Keratinocyte (primary cell): ENCODE results near the gene UNKL. TPM values are rescaled to one million over a fixed set of nuclear protein-coding genes. Genes with fewer than 3 reads are reported as not detected.

Source experiments
- DNase-seq: peaks from one replicate; pipeline ENCODE4 v3.0.0-alpha.2; 2011; ENCODE audit warnings: low read depth, missing footprints, low spot score
- FAIRE-seq: peaks from 2 replicates; lab custom pipeline; 2011; peaks lifted over from hg19 to GRCh38; lab: Jason Lieb, UNC
- H2AFZ ChIP-seq: 2 replicates; pipeline ENCODE4 v1.6.0; 2012; ENCODE audit warnings: low read length, control low read depth, inconsistent platforms; ENCODE audit not compliant: control insufficient read depth
- H3K27ac ChIP-seq: 2 replicates; pipeline ENCODE4 v1.5.1; 2011; ENCODE audit warnings: low read length; ENCODE audit not compliant: control insufficient read depth, insufficient read depth
- H3K27me3 ChIP-seq: 3 replicates; pipeline ENCODE4 v1.6.0; 2011; ENCODE audit warnings: low read length; ENCODE audit not compliant: control insufficient read depth, insufficient read depth; ENCODE audit errors: extremely low read depth
- H3K36me3 ChIP-seq, 2 experiments: 2 replicates in 1 of 2; 3 replicates in 1 of 2; pipeline ENCODE4 v1.5.1; 2011; ENCODE audit warnings: low read length in 2 of 2, mild to moderate bottlenecking in 1 of 2; ENCODE audit not compliant: control insufficient read depth in 2 of 2, insufficient read depth in 2 of 2; ENCODE audit errors: extremely low read depth in 1 of 2
- H3K4me1 ChIP-seq: 3 replicates; pipeline ENCODE4 v1.5.1; 2011; ENCODE audit warnings: low read length; ENCODE audit not compliant: control insufficient read depth, insufficient read depth; ENCODE audit errors: extremely low read depth
- H3K4me2 ChIP-seq: 3 replicates; pipeline ENCODE4 v1.6.0; 2011; ENCODE audit warnings: low read depth, low read length; ENCODE audit not compliant: control insufficient read depth, insufficient read depth; ENCODE audit errors: extremely low read depth
- H3K4me3 ChIP-seq, 3 experiments: fragments of 200-600 bp in 1 of 3; sonication (generic) in 1 of 3; 2 replicates in 2 of 3; 3 replicates in 1 of 3; pipeline ENCODE4 v1.5.1; 2011 to 2016; ENCODE audit warnings: low read length in 3 of 3, mild to moderate bottlenecking in 3 of 3, control low read depth in 2 of 3, inconsistent platforms in 1 of 3, low read depth in 1 of 3, mixed read lengths in 1 of 3, mixed run types in 1 of 3, moderate library complexity in 1 of 3; ENCODE audit not compliant: control insufficient read depth in 2 of 3, insufficient read depth in 2 of 3; ENCODE audit errors: extremely low read depth in 1 of 3
- H3K79me2 ChIP-seq: 2 replicates; pipeline ENCODE4 v1.6.0; 2012; ENCODE audit warnings: low read length; ENCODE audit not compliant: control insufficient read depth, insufficient read depth
- H3K9ac ChIP-seq: 3 replicates; pipeline ENCODE4 v1.6.0; 2011; ENCODE audit warnings: low read length; ENCODE audit not compliant: control insufficient read depth, insufficient read depth; ENCODE audit errors: extremely low read depth
- H3K9me1 ChIP-seq: 3 replicates; pipeline ENCODE4 v1.6.0; 2011; ENCODE audit warnings: low read length; ENCODE audit not compliant: control insufficient read depth, insufficient read depth; ENCODE audit errors: extremely low read depth
- H3K9me3 ChIP-seq: 2 replicates; pipeline ENCODE4 v1.5.1; 2012; ENCODE audit warnings: low read depth, low read length; ENCODE audit not compliant: control insufficient read depth
- H4K20me1 ChIP-seq: 3 replicates; pipeline ENCODE4 v1.6.0; 2011; ENCODE audit warnings: low read length; ENCODE audit not compliant: control insufficient read depth, insufficient read depth; ENCODE audit errors: extremely low read depth
- EZH2 ChIP-seq: IDR thresholded peaks from one replicate; pipeline ENCODE4 v1.6.1; 2012; ENCODE audit warnings: inconsistent platforms, mild to moderate bottlenecking, low read length, moderate library complexity
- dilution Hi-C: fragments of 300-500 bp; cut with MboI; formaldehyde crosslinking; loops from one replicate; pipeline ENCODE4 v1.7.0; 2020; ENCODE audit warnings: low sequenced_read_pairs; ENCODE audit not compliant: extremely low pct_ligation_motif_present
- polyA plus RNA-seq, 5 experiments: library from polyadenylated mRNA; depleted of rRNA in 3 of 5; stranded (reverse) in 3 of 5; stranded (forward) in 1 of 5; unstranded in 1 of 5; fragments of >200 nt; gene quantifications; 1 replicate in 1 of 5; 2 replicates in 3 of 5; 3 replicates in 1 of 5; pipeline versions ENCODE4 v1.2.1 to v1.2.3, GENCODE V29; 2011 to 2012; ENCODE audit warnings: missing spikeins in 2 of 5, low read depth in 1 of 5, low replicate concordance in 1 of 5
- TF ChIP-seq, protein P1 (sequence below), 3 experiments: IDR thresholded peaks in 1 of 3; conservative IDR thresholded peaks in 1 of 3; optimal IDR thresholded peaks in 1 of 3; 2 replicates in 2 of 3; 3 replicates in 1 of 3; pipeline versions ENCODE3 to v1.5.1; 2011; ENCODE audit warnings: low read length in 3 of 3, mild to moderate bottlenecking in 3 of 3, moderate library complexity in 2 of 3, control low read depth in 1 of 3, inconsistent platforms in 1 of 3; ENCODE audit not compliant: insufficient read depth in 2 of 3; ENCODE audit errors: extremely low read depth in 1 of 3

The UNKL gene
- polyA plus RNA-seq, 1 donor (not counting 4 experiments of a cell fraction or from before 2014, with no cell fraction given): 2.3 TPM

DNA sequence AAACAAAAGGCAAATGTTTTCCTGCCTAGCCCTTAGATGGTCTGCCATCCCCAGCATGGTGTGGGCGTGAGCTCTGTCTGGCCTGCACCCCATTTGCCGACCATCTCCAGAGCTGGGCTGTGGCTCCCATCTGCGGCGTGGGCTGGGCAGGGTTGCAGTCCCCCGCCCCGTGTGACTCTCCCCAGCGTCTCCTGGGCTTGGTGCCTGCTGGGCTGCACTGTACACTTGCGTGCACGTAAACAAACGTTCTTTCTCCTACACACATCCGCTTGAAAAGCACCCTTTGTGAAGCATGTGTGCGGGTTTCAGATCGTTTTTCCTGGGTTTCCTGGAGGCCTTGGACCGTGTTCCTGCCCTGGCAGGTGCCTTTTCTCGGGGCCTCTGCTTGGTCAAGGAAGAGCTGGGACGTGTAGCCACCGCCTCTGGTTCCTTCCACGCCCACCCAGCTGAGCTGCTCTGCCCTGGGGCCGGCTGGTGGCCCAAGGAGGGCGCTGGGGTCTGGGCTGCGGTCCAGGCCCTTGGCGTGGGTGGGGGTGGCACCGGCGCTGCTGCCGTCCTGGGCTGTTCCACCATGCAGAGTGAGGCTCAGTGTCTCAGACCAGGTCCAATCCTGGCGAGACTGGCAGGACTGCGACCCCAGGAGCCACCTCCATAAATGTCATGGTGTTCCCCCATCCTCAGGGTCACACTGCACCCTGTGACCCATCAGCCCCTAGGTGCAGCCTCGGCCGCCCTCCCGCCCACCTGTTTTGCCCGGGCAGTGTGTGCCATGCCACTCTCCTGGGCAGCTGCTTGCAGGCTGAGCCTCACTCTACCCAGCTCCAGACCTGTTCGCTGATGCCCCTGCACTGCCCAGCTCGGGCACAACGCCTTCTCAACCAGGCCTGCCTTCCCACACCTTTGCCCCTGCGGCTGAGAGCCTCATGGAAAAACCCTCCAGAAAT lies 90.9 kb downstream of the UNKL start:
- Histone ChIP-seq H3K36me3 (peaks cover 25 to 27% of the 10 kb centered on the region in 2 experiments), H3K27ac (no peak overlapping the region), H4K20me1 (peaks cover 3% of the 10 kb centered on the region)

DNA sequence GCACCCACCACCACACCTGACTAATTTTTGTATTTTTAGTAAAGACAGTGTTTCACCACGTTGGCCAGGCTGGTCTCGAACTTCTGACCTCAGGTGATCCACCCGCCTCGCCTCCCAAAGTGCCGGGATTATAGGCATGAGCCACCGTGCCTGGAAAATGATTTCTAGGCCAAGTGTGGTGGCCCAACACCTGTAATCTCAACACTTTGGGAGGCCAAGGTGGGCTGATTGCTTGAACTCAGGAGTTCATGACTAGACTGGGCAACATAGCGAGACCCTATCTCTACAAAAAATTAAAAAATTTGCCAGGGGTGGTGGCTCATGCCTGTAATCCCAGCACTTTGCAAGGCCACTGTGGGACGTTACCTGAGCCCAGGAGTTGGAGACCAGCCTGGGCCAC lies 92.1 kb downstream of the UNKL start:
- no peaks in the 10 kb centered on the region for H3K9me1 ChIP-seq
- no peaks in the 10 kb centered on the region for H3K9me3 ChIP-seq
- dilution Hi-C loops: no loop called here
- TF ChIP-seq, protein P1, sequence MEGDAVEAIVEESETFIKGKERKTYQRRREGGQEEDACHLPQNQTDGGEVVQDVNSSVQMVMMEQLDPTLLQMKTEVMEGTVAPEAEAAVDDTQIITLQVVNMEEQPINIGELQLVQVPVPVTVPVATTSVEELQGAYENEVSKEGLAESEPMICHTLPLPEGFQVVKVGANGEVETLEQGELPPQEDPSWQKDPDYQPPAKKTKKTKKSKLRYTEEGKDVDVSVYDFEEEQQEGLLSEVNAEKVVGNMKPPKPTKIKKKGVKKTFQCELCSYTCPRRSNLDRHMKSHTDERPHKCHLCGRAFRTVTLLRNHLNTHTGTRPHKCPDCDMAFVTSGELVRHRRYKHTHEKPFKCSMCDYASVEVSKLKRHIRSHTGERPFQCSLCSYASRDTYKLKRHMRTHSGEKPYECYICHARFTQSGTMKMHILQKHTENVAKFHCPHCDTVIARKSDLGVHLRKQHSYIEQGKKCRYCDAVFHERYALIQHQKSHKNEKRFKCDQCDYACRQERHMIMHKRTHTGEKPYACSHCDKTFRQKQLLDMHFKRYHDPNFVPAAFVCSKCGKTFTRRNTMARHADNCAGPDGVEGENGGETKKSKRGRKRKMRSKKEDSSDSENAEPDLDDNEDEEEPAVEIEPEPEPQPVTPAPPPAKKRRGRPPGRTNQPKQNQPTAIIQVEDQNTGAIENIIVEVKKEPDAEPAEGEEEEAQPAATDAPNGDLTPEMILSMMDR (optimal IDR thresholded peaks at IDR 0.05 in 1 of 3, IDR thresholded peaks at IDR 0.05 in 1 of 3, conservative IDR thresholded peaks at IDR 0.05 in 1 of 3; ENCODE audit: extremely low read depth in 1 of 3, insufficient read depth in 2 of 3, low read length in 3 of 3): no peak
- no peak for TF ChIP-seq EZH2
- H3K4me2 ChIP-seq: no peak overlapping the region
- H4K20me1 ChIP-seq: peaks cover 3% of the 10 kb centered on the region
- FAIRE-seq (no peak), DNase-seq (no peak)
- no peak overlapping the region for H3K27ac ChIP-seq
- no peak overlapping the region for H3K4me3 ChIP-seq
- H3K27me3 ChIP-seq: no peaks in the 10 kb centered on the region
- H3K9ac ChIP-seq: no peak overlapping the region
- H2AFZ ChIP-seq: no peak overlapping the region
- peaks cover 26% of the 10 kb centered on the region for H3K79me2 ChIP-seq
- no peaks in the 10 kb centered on the region for H3K4me1 ChIP-seq
- H3K36me3 ChIP-seq: peaks cover 33 to 35% of the 10 kb centered on the region in 2 experiments

More for the DNA sequence above, 90.9 kb downstream of the UNKL start:
- no peak for FAIRE-seq
- TF ChIP-seq, protein P1 (optimal IDR thresholded peaks at IDR 0.05 in 1 of 3, IDR thresholded peaks at IDR 0.05 in 1 of 3, conservative IDR thresholded peaks at IDR 0.05 in 1 of 3; ENCODE audit: extremely low read depth in 1 of 3, insufficient read depth in 2 of 3, low read length in 3 of 3): no peak
- TF ChIP-seq EZH2: no peak
- H3K9me3 ChIP-seq: no peaks in the 10 kb centered on the region
- H3K9ac ChIP-seq: no peak overlapping the region
- no peak for DNase-seq
- H3K4me2 ChIP-seq: no peak overlapping the region
- H3K27me3 ChIP-seq: no peaks in the 10 kb centered on the region
- no peak overlapping the region for H3K4me3 ChIP-seq
- H2AFZ ChIP-seq: no peak overlapping the region
- peaks cover 15% of the 10 kb centered on the region for H3K79me2 ChIP-seq
- dilution Hi-C loops: no loop called here
- no peaks in the 10 kb centered on the region for H3K9me1 ChIP-seq
- no peaks in the 10 kb centered on the region for H3K4me1 ChIP-seq
